DOHH2 (cell line): ENCODE results near the gene TTLL8.

Source experiments
- H3F3A ChIP-seq: fragments of 200-600 bp; sonication (generic), shearing (Covaris generic); 2 replicates; pipeline ENCODE4 v1.6.0; 2016; ENCODE audit warnings: antibody characterized with exemption, mild to moderate bottlenecking; ENCODE audit not compliant: control insufficient read depth, insufficient read depth
- H3K27ac ChIP-seq: fragments of 200-600 bp; sonication (generic); 2 replicates; pipeline ENCODE4 v1.5.1; 2014; ENCODE audit warnings: low read depth, mild to moderate bottlenecking, low read length, moderate library complexity
- H3K27me3 ChIP-seq: fragments of 200-600 bp; sonication (generic); 2 replicates; pipeline ENCODE4 v1.6.1; 2014; ENCODE audit warnings: mild to moderate bottlenecking, low read length, mixed read lengths; ENCODE audit not compliant: control insufficient read depth
- H3K36me3 ChIP-seq: fragments of 200-600 bp; sonication (generic); 2 replicates; pipeline ENCODE4 v1.6.1; 2014; ENCODE audit warnings: mild to moderate bottlenecking, low read length, moderate library complexity, mixed read lengths; ENCODE audit not compliant: control insufficient read depth
- H3K4me1 ChIP-seq: fragments of 200-600 bp; sonication (generic); 2 replicates; pipeline ENCODE4 v1.6.1; 2014; ENCODE audit warnings: mild to moderate bottlenecking, low read length, mixed read lengths; ENCODE audit not compliant: control insufficient read depth
- H3K4me2 ChIP-seq: fragments of 200-600 bp; sonication (generic); 2 replicates; pipeline ENCODE4 v1.6.0; 2014; ENCODE audit warnings: mild to moderate bottlenecking, low read length, moderate library complexity
- H3K4me3 ChIP-seq: fragments of 200-600 bp; sonication (generic); 2 replicates; pipeline ENCODE4 v1.5.1; 2014; ENCODE audit warnings: mild to moderate bottlenecking, low read length, mixed read lengths
- H3K79me2 ChIP-seq: fragments of 200-600 bp; sonication (generic); 2 replicates; pipeline ENCODE4 v1.6.1; 2014; ENCODE audit warnings: mild to moderate bottlenecking, low read length, mixed read lengths; ENCODE audit not compliant: control insufficient read depth
- H3K9me2 ChIP-seq: fragments of 200-600 bp; sonication (generic); replicated peaks from 2 replicates; pipeline ENCODE4 v1.6.1; 2014; ENCODE audit warnings: mild to moderate bottlenecking, low read length, mixed read lengths; ENCODE audit not compliant: control insufficient read depth
- H3K9me3 ChIP-seq: fragments of 200-600 bp; sonication (generic); 2 replicates; pipeline ENCODE4 v1.6.1; 2014; ENCODE audit warnings: antibody characterized with exemption, low read length, mixed read lengths; ENCODE audit not compliant: control insufficient read depth, insufficient read depth
- H4K20me1 ChIP-seq: fragments of 200-600 bp; sonication (generic); 2 replicates; pipeline ENCODE4 v1.6.0; 2014; ENCODE audit warnings: low read depth, mild to moderate bottlenecking, antibody characterized with exemption, low read length, moderate library complexity; ENCODE audit not compliant: control insufficient read depth, insufficient read depth
- CTCF ChIP-seq: fragments of 200-600 bp; sonication (generic); IDR thresholded peaks from one replicate; pipeline ENCODE4 v1.5.1; 2014; ENCODE audit warnings: antibody characterized with exemption, mild to moderate bottlenecking, low read depth, low read length; ENCODE audit not compliant: poor library complexity, severe bottlenecking
- EZH2phosphoT487 ChIP-seq: fragments of 200-600 bp; sonication (generic); IDR thresholded peaks from 2 replicates; pipeline ENCODE4 v1.6.1; 2017; ENCODE audit warnings: borderline replicate concordance, mild to moderate bottlenecking, antibody characterized with exemption, low read length, moderate library complexity, mixed read lengths

TTLL8 gene

GRCh38 chr22:50071432-50072166 is 13.5 kb upstream of the TTLL8 start:
- H3K79me2 ChIP-seq, result no peaks in the 10 kb centered on the region
- no peak overlapping the region for H3K27ac ChIP-seq
- H3K27me3 ChIP-seq, result no peaks in the 10 kb centered on the region
- TF ChIP-seq CTCF (no peak), EZH2phosphoT487 (no peak)
- no peaks in the 10 kb centered on the region for H4K20me1 ChIP-seq
- no peaks in the 10 kb centered on the region for H3F3A ChIP-seq
- H3K9me3 ChIP-seq, result no peaks in the 10 kb centered on the region
- no peaks in the 10 kb centered on the region for H3K9me2 ChIP-seq
- H3K36me3 ChIP-seq, result no peaks in the 10 kb centered on the region
- H3K4me3 ChIP-seq, result no peak overlapping the region
- no peak overlapping the region for H3K4me2 ChIP-seq
- peaks cover 30% of the 10 kb centered on the region for H3K4me1 ChIP-seq

DNA sequence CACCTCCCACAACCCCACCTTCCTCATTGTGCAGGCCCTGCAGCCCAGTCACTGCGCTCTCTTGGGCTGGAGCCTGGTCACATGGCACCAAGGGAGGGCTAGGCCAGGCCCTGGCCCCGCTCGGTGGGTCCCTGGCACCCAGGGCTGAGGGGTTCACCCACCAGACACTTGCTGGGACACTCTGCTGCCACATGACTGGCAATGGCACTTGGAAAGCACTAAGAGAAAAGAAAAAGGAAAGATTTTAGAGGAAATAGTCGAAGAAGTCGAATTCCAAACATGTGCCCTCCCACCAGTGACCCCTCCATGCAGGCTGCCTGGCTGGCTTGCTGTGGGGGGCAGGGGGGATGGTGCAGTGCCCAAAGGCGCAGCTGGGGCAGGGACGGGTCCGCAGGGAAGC is 12.3 kb upstream of the TTLL8 start:
- H3K9me2 ChIP-seq, result no peaks in the 10 kb centered on the region
- no peaks in the 10 kb centered on the region for H3K9me3 ChIP-seq
- no peaks in the 10 kb centered on the region for H3K79me2 ChIP-seq
- H3K27me3 ChIP-seq, result no peaks in the 10 kb centered on the region
- H4K20me1 ChIP-seq, result no peaks in the 10 kb centered on the region
- H3F3A ChIP-seq, result no peaks in the 10 kb centered on the region
- H3K4me2 ChIP-seq, result no peak overlapping the region
- H3K27ac ChIP-seq, result no peak overlapping the region
- peaks cover 25% of the 10 kb centered on the region for H3K4me1 ChIP-seq
- TF ChIP-seq EZH2phosphoT487, result no peak
- no peak for TF ChIP-seq CTCF
- no peak overlapping the region for H3K4me3 ChIP-seq
- no peaks in the 10 kb centered on the region for H3K36me3 ChIP-seq

- Histone ChIP-seq H3K27me3 (no peaks in the 10 kb centered on the region), H3K4me1 (peaks cover 16% of the 10 kb centered on the region), H3K79me2 (no peaks in the 10 kb centered on the region), H3K9me2 (no peaks in the 10 kb centered on the region), H4K20me1 (no peaks in the 10 kb centered on the region), H3K4me3 (no peak overlapping the region), H3F3A (no peaks in the 10 kb centered on the region), H3K36me3 (no peaks in the 10 kb centered on the region), H3K27ac (no peak overlapping the region), H3K4me2 (no peak overlapping the region), H3K9me3 (no peaks in the 10 kb centered on the region)
- TF ChIP-seq CTCF, result no peak
- TF ChIP-seq EZH2phosphoT487, result no peak
Measured at GRCh38 chr22:50068096-50068495, 10.0 kb upstream of the TTLL8 start.
